ENCODE results near the gene SPCS3.
"Not testable (repeated sequence)": the region's sequence is repeated elsewhere in the genome, so short reads cannot be mapped to it uniquely, and the experiment has no call there.

Gene SPCS3

GRCh38 chr4:176292920-176293319, 26.8 kb upstream of the SPCS3 start:
- H3K27ac ChIP-seq: no peak overlapping the region
- TF ChIP-seq CTCF (IDR thresholded peaks at IDR 0.05) (no peak), ZFX (IDR thresholded peaks at IDR 0.05; ENCODE audit: borderline replicate concordance) (no peak)

- H3K27ac ChIP-seq: no peak overlapping the region
- TF ChIP-seq CTCF (IDR thresholded peaks at IDR 0.05) (no peak), ZFX (IDR thresholded peaks at IDR 0.05; ENCODE audit: borderline replicate concordance) (no peak)
Measured at GRCh38 chr4:176293660-176294059, 26.1 kb upstream of the SPCS3 start.

GRCh38 chr4:176295907-176296306, 23.9 kb upstream of the SPCS3 start:
- H3K27ac ChIP-seq: not testable (repeated sequence)

GRCh38 chr4:176298664-176299063, 21.1 kb upstream of the SPCS3 start:
- H3K27ac ChIP-seq: no peak overlapping the region
- TF ChIP-seq ZFX (IDR thresholded peaks at IDR 0.05; ENCODE audit: borderline replicate concordance): no peak
- TF ChIP-seq CTCF (IDR thresholded peaks at IDR 0.05): no peak

- no peak for TF ChIP-seq CTCF (IDR thresholded peaks at IDR 0.05)
- TF ChIP-seq ZFX (IDR thresholded peaks at IDR 0.05; ENCODE audit: borderline replicate concordance): no peak
Measured at GRCh38 chr4:176300036-176300435, 19.7 kb upstream of the SPCS3 start.

GRCh38 chr4:176300565-176300964, 19.2 kb upstream of the SPCS3 start:
- TF ChIP-seq ZFX (IDR thresholded peaks at IDR 0.05; ENCODE audit: borderline replicate concordance): no peak
- no peak for TF ChIP-seq CTCF (IDR thresholded peaks at IDR 0.05)
- H3K27ac ChIP-seq: no peak overlapping the region

More at GRCh38 chr4:176300036-176300435, 19.7 kb upstream of the SPCS3 start:
- H3K27ac ChIP-seq: no peak overlapping the region

- H3K27ac ChIP-seq: no peak overlapping the region
- no peak for TF ChIP-seq CTCF (IDR thresholded peaks at IDR 0.05)
- TF ChIP-seq ZFX (IDR thresholded peaks at IDR 0.05; ENCODE audit: borderline replicate concordance): no peak
Measured at GRCh38 chr4:176302283-176303275, 17.2 kb upstream of the SPCS3 start.

Data from 22Rv1 (cell line).